GM19351 (cell line): Measurements from ENCODE around the gene COMMD4.
"Not testable (repeated sequence)": the region's sequence is repeated elsewhere in the genome, so short reads cannot be mapped to it uniquely, and the experiment has no call there.

Experiments
- ATAC-seq: cut with Tn5 transposase; IDR thresholded peaks from one replicate; pipeline ENCODE4 v1.9.1; 2021; ENCODE audit warnings: mild to moderate bottlenecking, moderate library complexity; ENCODE audit not compliant: unreplicated experiment

COMMD4 gene

GRCh38 chr15:75329571-75329970 is 6.3 kb upstream of the COMMD4 start:
- no peak for ATAC-seq

- ATAC-seq = not testable (repeated sequence)
Measured at GRCh38 chr15:75332093-75332492, 3.8 kb upstream of the COMMD4 start.

- not testable (repeated sequence) for ATAC-seq
Measured at GRCh38 chr15:75333654-75334419, 2.0 kb upstream of the COMMD4 start.

GRCh38 chr15:75335313-75335704 is 554 bp upstream of the COMMD4 start:
- ATAC-seq = no peak

GRCh38 chr15:75338661-75339240 is 2.9 kb downstream of the COMMD4 start:
- no peak for ATAC-seq

- no peak for ATAC-seq
Measured at GRCh38 chr15:75339531-75340240, 3.8 kb downstream of the COMMD4 start.

- no peak for ATAC-seq
Measured at GRCh38 chr15:75342221-75342620, 6.4 kb downstream of the COMMD4 start.

- not testable (repeated sequence) for ATAC-seq
Measured at GRCh38 chr15:75343953-75344352, 8.1 kb downstream of the COMMD4 start.

- ATAC-seq = no peak
Measured at GRCh38 chr15:75346796-75347221, 10.9 kb downstream of the COMMD4 start, which contains the start of gene NEIL1. NEIL1 (plus strand) TSS chr15:75347039; CDS start chr15:75348906, 1,867 bp downstream.

- peak; percentile 48 for ATAC-seq
Measured at GRCh38 chr15:75347222-75348033, 11.6 kb downstream of the COMMD4 start.

- ATAC-seq = no peak
Measured at GRCh38 chr15:75348034-75348561, 12.2 kb downstream of the COMMD4 start.

GRCh38 chr15:75348562-75349350 is 12.9 kb downstream of the COMMD4 start:
- no peak for ATAC-seq

GRCh38 chr15:75349351-75349669 is 13.4 kb downstream of the COMMD4 start:
- not testable (repeated sequence) for ATAC-seq

- ATAC-seq = peak; percentile 62
Measured at GRCh38 chr15:75349851-75350588, 14.2 kb downstream of the COMMD4 start.

- ATAC-seq = no peak
Measured at GRCh38 chr15:75350601-75351361, 14.9 kb downstream of the COMMD4 start.

- no peak for ATAC-seq
Measured at GRCh38 chr15:75352186-75353080, 16.6 kb downstream of the COMMD4 start.

GRCh38 chr15:75353604-75354003 is 17.7 kb downstream of the COMMD4 start:
- no peak for ATAC-seq

- ATAC-seq = no peak
Measured at GRCh38 chr15:75354454-75354853, 18.6 kb downstream of the COMMD4 start.
